HCT116 (cell line): ENCODE measurements around the gene TEKTIP1. TPM values are rescaled to one million over a fixed set of nuclear protein-coding genes. Genes with fewer than 3 reads are reported as not detected.

Experiments
- ATAC-seq: fragments of 200-7000 bp; cut with Tn5 transposase; 2 replicates; pipeline ENCODE4 v1.9.1; 2020; ENCODE audit warnings: mild to moderate bottlenecking, moderate library complexity
- BruUV-seq: library from RNA; stranded (reverse); fragments of 400-500 nt; replicated peaks from 2 replicates; lab custom pipeline; 2021; lab: Mats Ljungman, UMichigan
- CTCF ChIA-PET: fragments of 300-600 bp; sonication (Branson Sonifier 250); formaldehyde crosslinking; loops from one replicate; lab custom pipeline; 2021; ENCODE audit warnings: antibody characterized with exemption; lab: Charles Lee
- POLR2A ChIA-PET: fragments of 300-600, 350-600 bp; sonication (Branson Sonifier 250); formaldehyde crosslinking; loops from one replicate; lab custom pipeline; 2021; ENCODE audit warnings: antibody characterized with exemption; lab: Charles Lee
- RAD21 ChIA-PET, 2 experiments: fragments of 300-600 bp; sonication (Branson Sonifier 250); formaldehyde crosslinking; loops; one replicate each; lab custom pipeline; 2023; ENCODE audit warnings: low total read pairs in 2 of 2; ENCODE audit not compliant: uncharacterized antibody in 2 of 2, unreplicated experiment in 2 of 2, low non-redundant PET in 1 of 2; lab: Charles Lee
- DNase-seq: peaks from one replicate; pipeline ENCODE4 v3.0.0-alpha.2; 2010; ENCODE audit warnings: low read depth, low spot score
- H2AFZ ChIP-seq: fragments of 200-600 bp; shearing (Covaris generic), sonication (generic); 2 replicates; pipeline ENCODE4 v1.6.1; 2017; ENCODE audit warnings: low read depth, mixed run types, mixed read lengths, antibody characterized with exemption, low read length; ENCODE audit not compliant: poor library complexity, severe bottlenecking
- H3K27ac ChIP-seq: 2 replicates; pipeline ENCODE4 v1.5.1; 2012; ENCODE audit warnings: low read depth, low read length
- H3K27me3 ChIP-seq: fragments of 200-600 bp; sonication (generic); 2 replicates; pipeline ENCODE4 v1.6.1; 2016; ENCODE audit warnings: mixed run types, low read length, mixed read lengths; ENCODE audit not compliant: insufficient read depth
- H3K36me3 ChIP-seq, 2 experiments: fragments of 200-500 bp in 1 of 2; fragments of 200-600 bp in 1 of 2; sonication (Bioruptor generic) in 1 of 2; sonication (generic) in 1 of 2; 2 replicates each; pipeline versions ENCODE4 v1.5.1 to v1.6.1; 2014 to 2016; ENCODE audit warnings: low read length in 2 of 2, inconsistent platforms in 1 of 2, mixed read lengths in 1 of 2, mixed run types in 1 of 2; ENCODE audit not compliant: insufficient read depth in 2 of 2, control insufficient read depth in 1 of 2
- H3K4me1 ChIP-seq, 2 experiments: fragments of 200-600 bp in 1 of 2; sonication (generic) in 1 of 2; 2 replicates each; pipeline versions ENCODE4 v1.5.1 to v1.6.1; 2012 to 2017; ENCODE audit warnings: low read length in 2 of 2, inconsistent platforms in 1 of 2, mild to moderate bottlenecking in 1 of 2, mixed read lengths in 1 of 2, mixed run types in 1 of 2, moderate library complexity in 1 of 2; ENCODE audit not compliant: insufficient read depth in 2 of 2, control insufficient read depth in 1 of 2
- H3K4me2 ChIP-seq: fragments of 200-600 bp; sonication (generic); 2 replicates; pipeline ENCODE4 v1.6.1; 2017; ENCODE audit warnings: mixed run types, low read length, mixed read lengths
- H3K4me3 ChIP-seq, 2 experiments: fragments of 200-600 bp in 1 of 2; sonication (generic) in 1 of 2; replicated peaks in 1 of 2; 2 replicates each; pipeline ENCODE4 v1.5.1; 2011 to 2016; ENCODE audit warnings: low read length in 2 of 2, control low read depth in 1 of 2, low read depth in 1 of 2, mild to moderate bottlenecking in 1 of 2, mixed read lengths in 1 of 2, mixed run types in 1 of 2
- H3K79me2 ChIP-seq: fragments of 200-600 bp; sonication (generic); 2 replicates; pipeline ENCODE4 v1.6.1; 2017; ENCODE audit warnings: mild to moderate bottlenecking, mixed run types, low read length, moderate library complexity, mixed read lengths; ENCODE audit not compliant: insufficient read depth
- H3K9ac ChIP-seq: fragments of 200-600 bp; sonication (generic); 2 replicates; pipeline ENCODE4 v1.6.1; 2016; ENCODE audit warnings: low read length, mixed read lengths
- H3K9me2 ChIP-seq: fragments of 200-600 bp; sonication (generic), shearing (Covaris generic); 2 replicates; pipeline ENCODE4 v1.6.1; 2017; ENCODE audit warnings: mixed run types, mild to moderate bottlenecking, moderate library complexity; ENCODE audit not compliant: insufficient read depth
- H3K9me3 ChIP-seq, 2 experiments: fragments of 200-500 bp in 1 of 2; fragments of 200-600 bp in 1 of 2; sonication (Bioruptor generic) in 1 of 2; sonication (generic) in 1 of 2; 2 replicates each; pipeline ENCODE4 v1.6.1; 2014 to 2017; ENCODE audit warnings: low read length in 2 of 2, mixed read lengths in 2 of 2, inconsistent platforms in 1 of 2, low read depth in 1 of 2, mild to moderate bottlenecking in 1 of 2, mixed run types in 1 of 2, moderate library complexity in 1 of 2; ENCODE audit not compliant: control insufficient read depth in 1 of 2, insufficient read depth in 1 of 2
- H4K20me1 ChIP-seq: fragments of 200-600 bp; sonication (generic), shearing (Covaris generic); 2 replicates; pipeline ENCODE4 v1.6.1; 2017; ENCODE audit warnings: mixed run types, mild to moderate bottlenecking, moderate library complexity; ENCODE audit not compliant: insufficient read depth
- CBX3 ChIP-seq: IDR thresholded peaks from 2 replicates; pipeline ENCODE4 v1.6.1; 2012; ENCODE audit warnings: low read depth
- EGR1 ChIP-seq: IDR thresholded peaks from 2 replicates; pipeline ENCODE4 v1.6.1; 2012; ENCODE audit warnings: low read depth
- ELF1 ChIP-seq: IDR thresholded peaks from 2 replicates; pipeline ENCODE4 v1.6.1; 2012; ENCODE audit warnings: low read depth, borderline replicate concordance
- EZH2 ChIP-seq: fragments of 200-600 bp; sonication (generic); IDR thresholded peaks from 2 replicates; pipeline ENCODE4 v1.6.1; 2017; ENCODE audit warnings: antibody characterized with exemption, mixed run types
- MAX ChIP-seq: IDR thresholded peaks from 2 replicates; pipeline ENCODE4 v1.6.1; 2012
- POLR2AphosphoS5 ChIP-seq: IDR thresholded peaks from 2 replicates; pipeline ENCODE4 v1.6.1; 2011; ENCODE audit warnings: mild to moderate bottlenecking, low read depth, low read length, moderate library complexity
- REST ChIP-seq: IDR thresholded peaks from 2 replicates; pipeline ENCODE4 v1.6.1; 2012; ENCODE audit warnings: low read depth
- TCF7L2 ChIP-seq: IDR thresholded peaks from 2 replicates; pipeline ENCODE4 v1.7.0; 2011; ENCODE audit warnings: borderline replicate concordance, inconsistent platforms; ENCODE audit not compliant: insufficient read depth, insufficient read length; ENCODE audit errors: extremely low read depth
- ZBTB33 ChIP-seq: IDR thresholded peaks from 2 replicates; pipeline ENCODE4 v1.6.1; 2011; ENCODE audit warnings: mild to moderate bottlenecking, low read length, moderate library complexity; ENCODE audit not compliant: insufficient replicate concordance; ENCODE audit errors: extremely low read depth
- ZFX ChIP-seq: fragments of 450-650 bp; IDR thresholded peaks from 2 replicates; pipeline ENCODE4 v1.6.1; 2017
- intact Hi-C: fragments of 100-400 bp; cut with micrococcal nuclease; formaldehyde crosslinking; loops from 2 replicates; pipeline ENCODE4 v1.10.0; 2022
- total RNA-seq: library from RNA; stranded (reverse); gene quantifications from one replicate; pipeline ENCODE4 v1.2.1, GENCODE V29; 2021; ENCODE audit not compliant: unreplicated experiment

The TEKTIP1 gene
- total RNA-seq, 1 experiment from 2014 or later = 1.2 TPM

GRCh38 chr19:3506384-3507340 lies 32.3 kb upstream of the TEKTIP1 start:
- CTCF ChIA-PET = no interaction called here
- H2AFZ ChIP-seq = no peak overlapping the region

GRCh38 chr19:3507371-3508120 lies 31.4 kb upstream of the TEKTIP1 start:
- H3K9me2 ChIP-seq = no peaks in the 10 kb centered on the region
- no peaks in the 10 kb centered on the region for H3K9me3 ChIP-seq
- peak overlapping the region; percentile 93 for H3K27ac ChIP-seq
- peaks cover 23 to 40% of the 10 kb centered on the region in 2 experiments for H3K4me1 ChIP-seq
- DNase-seq (no peak), ATAC-seq (no peak)
- H3K27me3 ChIP-seq = no peaks in the 10 kb centered on the region
- ChIA-PET POLR2A (no interaction called here), RAD21 (no interaction called here), CTCF (no interaction called here)
- no peak overlapping the region for H2AFZ ChIP-seq
- H3K36me3 ChIP-seq = peaks cover 2 to 12% of the 10 kb centered on the region in 2 experiments; a peak in 2 of 4 replicates
- H3K9ac ChIP-seq = peak overlapping the region; percentile 94
- intact Hi-C loops = no loop called here
- peak overlapping the region; percentile 83 to 91 for H3K4me3 ChIP-seq
- peaks cover 63% of the 10 kb centered on the region for H3K79me2 ChIP-seq
- BruUV-seq = TSS peak; percentile 55
- H4K20me1 ChIP-seq = no peaks in the 10 kb centered on the region
- H3K4me2 ChIP-seq = peak overlapping the region; percentile 99
- TF ChIP-seq EGR1 (no peak), EZH2 (no peak), ELF1 (no peak), CBX3 (no peak), TCF7L2 (no peak), REST (no peak), MAX (no peak), ZBTB33 (no peak)

More at GRCh38 chr19:3506384-3507340, 32.3 kb upstream of the TEKTIP1 start:
- Histone ChIP-seq H3K9me2 (no peaks in the 10 kb centered on the region), H3K79me2 (peaks cover 54% of the 10 kb centered on the region), H4K20me1 (no peaks in the 10 kb centered on the region), H3K4me3 (peak overlapping the region; percentile 83 to 91), H3K9me3 (no peaks in the 10 kb centered on the region), H3K27me3 (no peaks in the 10 kb centered on the region), H3K4me1 (peaks cover 23 to 40% of the 10 kb centered on the region in 2 experiments), H3K9ac (peak overlapping the region; percentile 94), H3K4me2 (peak overlapping the region; percentile 99), H3K36me3 (peaks cover 2 to 12% of the 10 kb centered on the region in 2 experiments; a peak in 2 of 4 replicates), H3K27ac (peak overlapping the region; percentile 93)
- no TSS peak for BruUV-seq
- TF ChIP-seq ZFX = peak; percentile 57; the same call in 1 of the 2 replicates
- TF ChIP-seq POLR2AphosphoS5 = no peak
- RAD21 ChIA-PET = interaction anchor here in 1 of 2 experiments (0.6 kb wide), 1 partner anchor 206 kb away, joined by 5 read pairs; no protein-coding TSS in a partner anchor
- no peak; the same call in 1 of the 2 replicates for ATAC-seq
- POLR2A ChIA-PET = no interaction called here
- intact Hi-C loops = no loop called here
- DNase-seq = no peak
